GM18499 (cell line): ENCODE data around the gene ABHD8.
A peak's percentile ranks its signal among the peaks of the same experiment; 100 is the strongest.

Experiments used
- ATAC-seq: cut with Tn5 transposase; IDR thresholded peaks from one replicate; pipeline ENCODE4 v1.9.1; 2021; ENCODE audit warnings: moderate number of reproducible peaks; ENCODE audit not compliant: insufficient read depth, unreplicated experiment

The ABHD8 gene

GRCh38 chr19:17321655-17322489 is 18.6 kb upstream of the ABHD8 start:
- ATAC-seq = no peak

- no peak for ATAC-seq
These were observed 17.2 kb upstream of the ABHD8 start for GRCh38 chr19:17320435-17320834.

- ATAC-seq = no peak
These were observed 16.4 kb upstream of the ABHD8 start for GRCh38 chr19:17319473-17320238.

GRCh38 chr19:17318966-17319365 is 15.7 kb upstream of the ABHD8 start:
- no peak for ATAC-seq

GRCh38 chr19:17314007-17314593 is 10.9 kb upstream of the ABHD8 start:
- ATAC-seq = no peak

- no peak for ATAC-seq
These were observed 9.2 kb upstream of the ABHD8 start for GRCh38 chr19:17312189-17313113.

GRCh38 chr19:17311455-17312188 is 8.4 kb upstream of the ABHD8 start:
- ATAC-seq = no peak

- ATAC-seq = no peak
These were observed 6.8 kb upstream of the ABHD8 start for GRCh38 chr19:17309965-17310461.

GRCh38 chr19:17309198-17309964 is 6.2 kb upstream of the ABHD8 start, which contains the start of gene DDA1:
DDA1 (plus strand) TSS chr19:17309563; CDS start chr19:17309655, 92 bp downstream.
- ATAC-seq = peak; percentile 33

- ATAC-seq = no peak
These were observed 4.7 kb upstream of the ABHD8 start for GRCh38 chr19:17307876-17308377.

- ATAC-seq = no peak
These were observed 3.1 kb upstream of the ABHD8 start for GRCh38 chr19:17306285-17306714.

GRCh38 chr19:17305517-17306284 is 2.5 kb upstream of the ABHD8 start, which contains the start of gene MRPL34:
MRPL34 (plus strand) TSS chr19:17305872; CDS start chr19:17305893, 21 bp downstream.
- peak; percentile 53 for ATAC-seq

- no peak for ATAC-seq
These were observed 1.9 kb upstream of the ABHD8 start for GRCh38 chr19:17305216-17305516.

- ATAC-seq = no peak
These were observed 1.4 kb upstream of the ABHD8 start for GRCh38 chr19:17304386-17305215.

- ATAC-seq = no peak
These were observed 679 bp upstream of the ABHD8 start for GRCh38 chr19:17303940-17304267.

- ATAC-seq = no peak
These were observed 646 bp downstream of the ABHD8 start for GRCh38 chr19:17302391-17303166.
